HepG2 (cell line): ENCODE measurements around the gene SRRM3. TPM values are rescaled to one million over a fixed set of nuclear protein-coding genes. Genes with fewer than 3 reads are reported as not detected.

Experiments
- ATAC-seq: fragments of 200-7000 bp; cut with Tn5 transposase; 3 replicates; pipeline ENCODE4 v1.9.1; 2020; ENCODE audit warnings: mild to moderate bottlenecking, moderate library complexity
- BruUV-seq: library from RNA; stranded (reverse); fragments of 400-500 nt; replicated peaks from 2 replicates; lab custom pipeline; 2021; lab: Mats Ljungman, UMichigan
- CTCF ChIA-PET: fragments of 300-600 bp; formaldehyde crosslinking; extraction: SDS; loops from one replicate; lab custom pipeline; 2021; ENCODE audit warnings: low total read pairs, inconsistent platforms, low intra/inter-chr PET ratio; lab: Yijun Ruan, JAX
- POLR2A ChIA-PET: fragments of 350-600 bp; sonication (Branson Sonifier 250); formaldehyde crosslinking; loops from one replicate; lab custom pipeline; 2020; ENCODE audit warnings: antibody characterized with exemption, inconsistent platforms; lab: Yijun Ruan, JAX
- DNase-seq: peaks from one replicate; pipeline ENCODE4 v3.0.0-alpha.2; 2015; ENCODE audit warnings: low spot score
- FAIRE-seq: peaks from 3 replicates; lab custom pipeline; 2011; peaks lifted over from hg19 to GRCh38; lab: Jason Lieb, UNC
- H2AFZ ChIP-seq: one replicate; pipeline ENCODE4 v1.6.1; 2011; ENCODE audit warnings: low read length, inconsistent platforms
- H3K27ac ChIP-seq: fragments of 300-600 bp; 3 replicates; pipeline ENCODE4 v1.8.0; 2011; ENCODE audit warnings: mixed run types, mild to moderate bottlenecking, mixed read lengths, low read length, inconsistent platforms; ENCODE audit not compliant: insufficient read depth; ENCODE audit errors: extremely low read length
- H3K27me3 ChIP-seq, 2 experiments: fragments of 200-600 bp in 1 of 2; 2 replicates in 1 of 2; 3 replicates in 1 of 2; pipeline versions ENCODE4 v1.6.0 to v1.8.0; 2011; ENCODE audit warnings: low read length in 2 of 2, mild to moderate bottlenecking in 2 of 2, moderate library complexity in 2 of 2, inconsistent platforms in 1 of 2; ENCODE audit not compliant: insufficient read depth in 2 of 2, control insufficient read depth in 1 of 2
- H3K36me3 ChIP-seq, 2 experiments: fragments of 200-600 bp in 1 of 2; replicated peaks in 1 of 2; 2 replicates in 1 of 2; 3 replicates in 1 of 2; pipeline versions ENCODE4 v1.5.1 to v1.8.0; 2011; ENCODE audit warnings: low read length in 2 of 2, inconsistent platforms in 1 of 2; ENCODE audit not compliant: insufficient read depth in 2 of 2, control insufficient read depth in 1 of 2
- H3K4me1 ChIP-seq: 2 replicates; pipeline ENCODE4 v1.5.1; 2012; ENCODE audit warnings: low read length, inconsistent platforms; ENCODE audit not compliant: insufficient read depth
- H3K4me2 ChIP-seq: 2 replicates; pipeline ENCODE4 v1.6.0; 2011; ENCODE audit warnings: low read depth, low read length, inconsistent platforms
- H3K4me3 ChIP-seq, 3 experiments: fragments of 200-600 bp in 1 of 3; sonication (generic), shearing (Covaris generic) in 1 of 3; replicated peaks in 1 of 3; 2 replicates each; pipeline ENCODE4 v1.5.1; 2011 to 2016; ENCODE audit warnings: low read length in 3 of 3, inconsistent platforms in 2 of 3, low read depth in 2 of 3, mild to moderate bottlenecking in 2 of 3, control low read depth in 1 of 3, mixed read lengths in 1 of 3; ENCODE audit not compliant: insufficient read depth in 1 of 3
- H3K79me2 ChIP-seq: one replicate; pipeline ENCODE4 v1.6.1; 2011; ENCODE audit warnings: low read length, inconsistent platforms; ENCODE audit not compliant: insufficient read depth
- H3K9ac ChIP-seq: 2 replicates; pipeline ENCODE4 v1.6.0; 2011; ENCODE audit warnings: mild to moderate bottlenecking, low read depth, low read length, inconsistent platforms; ENCODE audit not compliant: insufficient read depth
- H3K9me3 ChIP-seq: 2 replicates; pipeline ENCODE4 v1.5.1; 2012; ENCODE audit warnings: mild to moderate bottlenecking, low read length
- H4K20me1 ChIP-seq: 2 replicates; pipeline ENCODE4 v1.6.0; 2011; ENCODE audit warnings: inconsistent platforms, mild to moderate bottlenecking, low read length, moderate library complexity; ENCODE audit not compliant: insufficient read depth
- ADNP ChIP-seq: sonication (generic); formaldehyde crosslinking; IDR thresholded peaks from 2 replicates; pipeline ENCODE4 v1.4.0; 2020; ENCODE audit warnings: missing genetic modification reagents
- CBFB ChIP-seq: sonication (generic); formaldehyde crosslinking; IDR thresholded peaks from 2 replicates; pipeline ENCODE4 v1.4.0; 2020; ENCODE audit warnings: missing genetic modification reagents
- FOXJ3 ChIP-seq: sonication (generic); formaldehyde crosslinking; IDR thresholded peaks from 2 replicates; pipeline ENCODE4 v1.4.0; 2020; ENCODE audit warnings: missing genetic modification reagents, mild to moderate bottlenecking, borderline replicate concordance
- HIC2 ChIP-seq: sonication (generic); formaldehyde crosslinking; IDR thresholded peaks from 2 replicates; pipeline ENCODE4 v1.9.0; 2022; ENCODE audit warnings: low read depth, missing genetic modification reagents
- MIER2 ChIP-seq: IDR thresholded peaks from 2 replicates; pipeline ENCODE4 v1.6.1; 2016; ENCODE audit warnings: missing biosample characterization, missing genetic modification reagents
- MLXIP ChIP-seq: sonication (generic); formaldehyde crosslinking; IDR thresholded peaks from 2 replicates; pipeline ENCODE4 v1.9.0; 2021; ENCODE audit warnings: missing genetic modification reagents, borderline replicate concordance
- PITX1 ChIP-seq: sonication (generic); formaldehyde crosslinking; IDR thresholded peaks from 2 replicates; pipeline ENCODE4 v1.5.1; 2020; ENCODE audit warnings: mild to moderate bottlenecking, missing genetic modification reagents
- REPIN1 ChIP-seq: sonication (generic); formaldehyde crosslinking; IDR thresholded peaks from 2 replicates; pipeline ENCODE4 v1.8.0; 2022; ENCODE audit warnings: missing genetic modification reagents, low read depth, mild to moderate bottlenecking, borderline replicate concordance
- SIX4 ChIP-seq: sonication (generic); formaldehyde crosslinking; IDR thresholded peaks from 2 replicates; pipeline ENCODE4 v1.4.0; 2020; ENCODE audit warnings: missing genetic modification reagents
- SMAD3 ChIP-seq: sonication (generic); formaldehyde crosslinking; IDR thresholded peaks from 2 replicates; pipeline ENCODE4 v1.4.0; 2020; ENCODE audit warnings: missing genetic modification reagents
- STAG1 ChIP-seq: sonication (generic); formaldehyde crosslinking; IDR thresholded peaks from 2 replicates; pipeline ENCODE4 v1.4.0; 2020; ENCODE audit warnings: missing genetic modification reagents
- ZBTB20 ChIP-seq: sonication (generic); formaldehyde crosslinking; IDR thresholded peaks from 2 replicates; pipeline ENCODE4 v1.8.1; 2023; ENCODE audit warnings: missing genetic modification reagents, low read depth, mild to moderate bottlenecking, borderline replicate concordance
- ZFP41 ChIP-seq: sonication (generic); formaldehyde crosslinking; IDR thresholded peaks from 2 replicates; pipeline ENCODE4 v1.4.0; 2020; ENCODE audit warnings: mild to moderate bottlenecking, missing genetic modification reagents, borderline replicate concordance
- ZNF780A ChIP-seq: sonication (generic); formaldehyde crosslinking; IDR thresholded peaks from 2 replicates; pipeline ENCODE4 v1.8.0; 2022; ENCODE audit warnings: mild to moderate bottlenecking, missing genetic modification reagents, moderate library complexity
- whole genome bisulfite sequencing: methylation state at CpG from one replicate; pipeline ENCODE4 v1.1.6; 2017; ENCODE audit warnings: low lambda C conversion rate; 5-methylcytosine and 5-hydroxymethylcytosine counted together
- in situ Hi-C: cut with HindIII; loops from 2 replicates; pipeline ENCODE4 v1.10.0; 2017; ENCODE audit warnings: low pct_unique_long_range_greater_than_20kb; ENCODE audit not compliant: extremely low pct_ligation_motif_present
- intact Hi-C: fragments of 100-400 bp; cut with micrococcal nuclease; formaldehyde crosslinking; loops from one replicate; pipeline ENCODE4 v1.10.0; 2022; ENCODE audit not compliant: unreplicated experiment
- polyA plus RNA-seq, 8 experiments: library from polyadenylated mRNA; depleted of rRNA in 3 of 8; stranded (reverse) in 7 of 8; unstranded in 1 of 8; fragments of >200 nt; fragmentation: Illumina TruSeq in 4 of 8; extraction: Trizol in 4 of 8; gene quantifications; 2 replicates each; pipeline versions ENCODE4 v1.2.1 to v1.2.3, GENCODE V29; 2011 to 2016; ENCODE audit warnings: low read depth in 4 of 8, missing spikeins in 1 of 8, mixed read lengths in 1 of 8; ENCODE audit not compliant: insufficient read depth in 1 of 8
- total RNA-seq, 5 experiments: library from RNA; depleted of rRNA; stranded (reverse); fragments of >200 nt; fragmentation: Illumina TruSeq; extraction: Trizol; gene quantifications; 2 replicates each; pipeline ENCODE4 v1.2.3, GENCODE V29; 2016; ENCODE audit warnings: low read depth in 1 of 5
- TF ChIP-seq, protein P1 (sequence below), 2 experiments: fragments of 450-650 bp in 1 of 2; sonication (generic) in 1 of 2; formaldehyde crosslinking; IDR thresholded peaks; 2 replicates each; pipeline versions ENCODE4 v1.5.0 to v1.8.0; 2020 to 2022; ENCODE audit warnings: mild to moderate bottlenecking in 1 of 2, missing genetic modification reagents in 1 of 2
- TF ChIP-seq, protein P2 (sequence below): IDR thresholded peaks from 2 replicates; pipeline ENCODE4 v1.6.1; 2016; ENCODE audit warnings: low read depth

The SRRM3 gene
- total and polyA plus RNA-seq, 2 of the 13 experiments (the other 11 are each of a cell fraction or from before 2014, with no cell fraction given) = 0.13 to 0.54 TPM

- H3K4me2 ChIP-seq = peak overlapping the region; percentile 51
- H4K20me1 ChIP-seq = no peaks in the 10 kb centered on the region
- H3K9me3 ChIP-seq = no peaks in the 10 kb centered on the region
- no peak overlapping the region for H2AFZ ChIP-seq
- H3K79me2 ChIP-seq = no peaks in the 10 kb centered on the region
- H3K4me3 ChIP-seq = peak overlapping the region in 1 of 3 experiments; percentile 24; a peak in 1 of 6 replicates
- CTCF ChIA-PET = interaction anchor here (1.5 to 2.1 kb wide), 2 partner anchors 42 to 94 kb away, joined by 10 to 17 read pairs; no protein-coding TSS in a partner anchor
- intact Hi-C loops (loop anchor here (1.0 kb wide), 2 partner anchors 42 to 43 kb away; no protein-coding TSS in a partner anchor), in situ Hi-C loops (no loop called here)
- DNase-seq = peak; percentile 49
- no peak overlapping the region for H3K9ac ChIP-seq
- no TSS peak for BruUV-seq
- no peak overlapping the region for H3K27ac ChIP-seq
- peaks cover 0 to 17% of the 10 kb centered on the region in 2 experiments; a peak in 2 of 5 replicates for H3K27me3 ChIP-seq
- H3K4me1 ChIP-seq = peaks cover 10% of the 10 kb centered on the region; the same call in 1 of the 2 replicates
- peak; percentile 89 for ATAC-seq
- FAIRE-seq = no peak
- WGBS = 2% methylated on average over 9 of the region's 16 CpGs
- POLR2A ChIA-PET = interaction anchor here (0.7 kb wide), 1 partner anchor 77 kb away, joined by 3 read pairs; no protein-coding TSS in a partner anchor
- no peaks in the 10 kb centered on the region for H3K36me3 ChIP-seq
- no peak for TF ChIP-seq SIX4 (CRISPR knock-in tag)
- TF ChIP-seq MLXIP = no peak
- TF ChIP-seq ZBTB20 (CRISPR knock-in tag) = no peak
- TF ChIP-seq STAG1 (CRISPR knock-in tag) = peak; percentile 98
- peak; percentile 87 for TF ChIP-seq MIER2 (CRISPR knock-in tag)
- TF ChIP-seq REPIN1 (CRISPR knock-in tag) = no peak
- TF ChIP-seq CBFB (CRISPR knock-in tag) = no peak
- TF ChIP-seq, protein P1, sequence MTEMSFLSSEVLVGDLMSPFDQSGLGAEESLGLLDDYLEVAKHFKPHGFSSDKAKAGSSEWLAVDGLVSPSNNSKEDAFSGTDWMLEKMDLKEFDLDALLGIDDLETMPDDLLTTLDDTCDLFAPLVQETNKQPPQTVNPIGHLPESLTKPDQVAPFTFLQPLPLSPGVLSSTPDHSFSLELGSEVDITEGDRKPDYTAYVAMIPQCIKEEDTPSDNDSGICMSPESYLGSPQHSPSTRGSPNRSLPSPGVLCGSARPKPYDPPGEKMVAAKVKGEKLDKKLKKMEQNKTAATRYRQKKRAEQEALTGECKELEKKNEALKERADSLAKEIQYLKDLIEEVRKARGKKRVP (CRISPR knock-in tag; IDR thresholded peaks at IDR 0.05) = no peak
- TF ChIP-seq SMAD3 (CRISPR knock-in tag) = no peak
- TF ChIP-seq ADNP (CRISPR knock-in tag) = 0 out of 2 replicates have a peak, but pooled peaks have one; percentile 71
- no peak for TF ChIP-seq FOXJ3
- TF ChIP-seq, protein P2, sequence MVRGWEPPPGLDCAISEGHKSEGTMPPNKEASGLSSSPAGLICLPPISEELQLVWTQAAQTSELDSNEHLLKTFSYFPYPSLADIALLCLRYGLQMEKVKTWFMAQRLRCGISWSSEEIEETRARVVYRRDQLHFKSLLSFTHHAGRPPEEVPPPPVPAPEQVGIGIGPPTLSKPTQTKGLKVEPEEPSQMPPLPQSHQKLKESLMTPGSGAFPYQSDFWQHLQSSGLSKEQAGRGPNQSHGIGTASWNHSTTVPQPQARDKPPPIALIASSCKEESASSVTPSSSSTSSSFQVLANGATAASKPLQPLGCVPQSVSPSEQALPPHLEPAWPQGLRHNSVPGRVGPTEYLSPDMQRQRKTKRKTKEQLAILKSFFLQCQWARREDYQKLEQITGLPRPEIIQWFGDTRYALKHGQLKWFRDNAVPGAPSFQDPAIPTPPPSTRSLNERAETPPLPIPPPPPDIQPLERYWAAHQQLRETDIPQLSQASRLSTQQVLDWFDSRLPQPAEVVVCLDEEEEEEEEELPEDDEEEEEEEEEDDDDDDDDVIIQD (CRISPR knock-in tag) = no peak
- TF ChIP-seq ZFP41 (CRISPR knock-in tag) = no peak
- no peak for TF ChIP-seq ZNF780A (CRISPR knock-in tag)
- no peak for TF ChIP-seq HIC2
- peak; percentile 34; the same call in 1 of the 2 replicates for TF ChIP-seq PITX1 (CRISPR knock-in tag)
Observed at GRCh38 chr7:76220185-76221057, 18.7 kb downstream of the SRRM3 start.
